Astrocyte (in vitro differentiated cells and primary cell): ENCODE results near the gene ZDHHC20. TPM values are rescaled to one million over a fixed set of nuclear protein-coding genes. Genes with fewer than 3 reads are reported as not detected.

Experiments
- DNase-seq: peaks from one replicate; pipeline ENCODE4 v3.0.0-alpha.2; 2010; ENCODE audit warnings: low read depth
- FAIRE-seq: peaks from 2 replicates; lab custom pipeline; 2011; peaks lifted over from hg19 to GRCh38; lab: Jason Lieb, UNC
- H2AFZ ChIP-seq: 2 replicates; pipeline ENCODE4 v1.6.0; 2012; ENCODE audit warnings: low read depth, low read length, inconsistent platforms
- H3K27ac ChIP-seq: 2 replicates; pipeline ENCODE4 v1.5.1; 2011; ENCODE audit warnings: low read depth, low read length, inconsistent platforms
- H3K27me3 ChIP-seq: 2 replicates; pipeline ENCODE4 v1.6.0; 2011; ENCODE audit warnings: low read length, inconsistent platforms; ENCODE audit not compliant: insufficient read depth
- H3K36me3 ChIP-seq: 2 replicates; pipeline ENCODE4 v1.5.1; 2011; ENCODE audit warnings: low read length, inconsistent platforms; ENCODE audit not compliant: insufficient read depth
- H3K4me1 ChIP-seq: 2 replicates; pipeline ENCODE4 v1.5.1; 2011; ENCODE audit warnings: low read length, inconsistent platforms; ENCODE audit not compliant: insufficient read depth
- H3K4me2 ChIP-seq: 2 replicates; pipeline ENCODE4 v1.6.0; 2012; ENCODE audit warnings: low read length, inconsistent platforms
- H3K4me3 ChIP-seq: 2 replicates; pipeline ENCODE4 v1.5.1; 2011; ENCODE audit warnings: low read depth, mild to moderate bottlenecking, low read length, inconsistent platforms; ENCODE audit not compliant: insufficient read depth
- H3K79me2 ChIP-seq: 2 replicates; pipeline ENCODE4 v1.6.0; 2012; ENCODE audit warnings: mild to moderate bottlenecking, low read length, inconsistent platforms; ENCODE audit not compliant: insufficient read depth
- H3K9ac ChIP-seq: 2 replicates; pipeline ENCODE4 v1.6.0; 2012; ENCODE audit warnings: mild to moderate bottlenecking, low read length, inconsistent platforms
- H3K9me3 ChIP-seq: 2 replicates; pipeline ENCODE4 v1.5.1; 2012; ENCODE audit warnings: low read depth, mild to moderate bottlenecking, low read length, inconsistent platforms; ENCODE audit not compliant: insufficient read depth
- H4K20me1 ChIP-seq: 2 replicates; pipeline ENCODE4 v1.6.0; 2012; ENCODE audit warnings: low read length, inconsistent platforms; ENCODE audit not compliant: insufficient read depth
- H3K27ac Mint-ChIP-seq: one replicate; pipeline ENCODE4 v1.8.0; 2021; ENCODE audit warnings: mild to moderate bottlenecking, mixed read lengths; ENCODE audit not compliant: unreplicated experiment
- H3K27me3 Mint-ChIP-seq: one replicate; pipeline ENCODE4 v1.8.0; 2021; ENCODE audit warnings: low read depth, mixed read lengths; ENCODE audit not compliant: unreplicated experiment
- H3K36me3 Mint-ChIP-seq: one replicate; pipeline ENCODE4 v1.8.0; 2021; ENCODE audit warnings: low read depth, mixed read lengths; ENCODE audit not compliant: unreplicated experiment
- H3K4me1 Mint-ChIP-seq: one replicate; pipeline ENCODE4 v1.8.0; 2021; ENCODE audit warnings: low read depth, mixed read lengths; ENCODE audit not compliant: unreplicated experiment
- H3K4me3 Mint-ChIP-seq: one replicate; pipeline ENCODE4 v1.8.0; 2021; ENCODE audit warnings: mild to moderate bottlenecking, moderate library complexity, mixed read lengths; ENCODE audit not compliant: unreplicated experiment
- H3K9me3 Mint-ChIP-seq: one replicate; pipeline ENCODE4 v1.8.0; 2021; ENCODE audit warnings: mild to moderate bottlenecking, mixed read lengths; ENCODE audit not compliant: unreplicated experiment
- CTCF ChIP-seq: IDR thresholded peaks from 2 replicates; pipeline ENCODE4 v1.5.1; 2011; ENCODE audit warnings: low read depth, mild to moderate bottlenecking, inconsistent platforms, low read length, moderate library complexity; ENCODE audit not compliant: insufficient read depth
- EZH2 ChIP-seq: IDR thresholded peaks from 2 replicates; pipeline ENCODE4 v1.6.1; 2012; ENCODE audit warnings: mild to moderate bottlenecking, low read length, inconsistent platforms; ENCODE audit not compliant: insufficient read depth
- total RNA-seq: library from RNA; stranded (reverse); gene quantifications from 2 replicates; pipeline ENCODE4 v1.2.1, GENCODE V29; 2021

ZDHHC20 gene
- total RNA-seq, 1 donor from 2014 or later: 64.3 TPM

- DNase-seq (no peak), FAIRE-seq (no peak)
- no peaks in the 10 kb centered on the region for H3K4me1 ChIP-seq
- no peak overlapping the region for H3K4me2 ChIP-seq
- Mint-ChIP-seq H3K4me3 (no peak overlapping the region), H3K36me3 (peaks cover 2% of the 10 kb centered on the region), H3K27me3 (peaks cover 5% of the 10 kb centered on the region), H3K4me1 (no peaks in the 10 kb centered on the region), H3K9me3 (peaks cover 9% of the 10 kb centered on the region), H3K27ac (no peak overlapping the region)
- H3K9me3 ChIP-seq: peaks cover 3% of the 10 kb centered on the region
- H2AFZ ChIP-seq: no peak overlapping the region
- no peak overlapping the region for H3K9ac ChIP-seq
- no peaks in the 10 kb centered on the region for H4K20me1 ChIP-seq
- TF ChIP-seq CTCF (no peak), EZH2 (no peak)
- H3K36me3 ChIP-seq: no peaks in the 10 kb centered on the region
- H3K27me3 ChIP-seq: no peaks in the 10 kb centered on the region
- H3K4me3 ChIP-seq: no peak overlapping the region
- H3K79me2 ChIP-seq: no peaks in the 10 kb centered on the region
- H3K27ac ChIP-seq: no peak overlapping the region
Observed at GRCh38 chr13:21361123-21361522, 98.0 kb downstream of the ZDHHC20 start.

- Mint-ChIP-seq H3K4me3 (no peak overlapping the region), H3K27ac (no peak overlapping the region), H3K36me3 (peaks cover 2% of the 10 kb centered on the region), H3K9me3 (peaks cover 9% of the 10 kb centered on the region), H3K27me3 (peaks cover 5% of the 10 kb centered on the region), H3K4me1 (no peaks in the 10 kb centered on the region)
- no peaks in the 10 kb centered on the region for H3K4me1 ChIP-seq
- FAIRE-seq (no peak), DNase-seq (no peak)
- no peaks in the 10 kb centered on the region for H3K36me3 ChIP-seq
- no peaks in the 10 kb centered on the region for H4K20me1 ChIP-seq
- no peak overlapping the region for H3K4me2 ChIP-seq
- TF ChIP-seq CTCF (no peak), EZH2 (no peak)
- H2AFZ ChIP-seq: no peak overlapping the region
- no peaks in the 10 kb centered on the region for H3K27me3 ChIP-seq
- no peaks in the 10 kb centered on the region for H3K79me2 ChIP-seq
- H3K4me3 ChIP-seq: no peak overlapping the region
- no peak overlapping the region for H3K9ac ChIP-seq
- H3K9me3 ChIP-seq: peaks cover 3% of the 10 kb centered on the region
- H3K27ac ChIP-seq: no peak overlapping the region
Observed at GRCh38 chr13:21360463-21360862, 98.6 kb downstream of the ZDHHC20 start.

- no peak for DNase-seq
- peaks cover 2% of the 10 kb centered on the region for H3K36me3 Mint-ChIP-seq
- no peak overlapping the region for H3K4me3 Mint-ChIP-seq
- Histone ChIP-seq H3K4me3 (no peak overlapping the region), H3K36me3 (no peaks in the 10 kb centered on the region), H4K20me1 (no peaks in the 10 kb centered on the region), H3K9ac (no peak overlapping the region), H3K27ac (no peak overlapping the region), H3K9me3 (peaks cover 3% of the 10 kb centered on the region), H2AFZ (no peak overlapping the region), H3K79me2 (no peaks in the 10 kb centered on the region), H3K4me2 (no peak overlapping the region), H3K27me3 (no peaks in the 10 kb centered on the region), H3K4me1 (no peaks in the 10 kb centered on the region)
- no peaks in the 10 kb centered on the region for H3K4me1 Mint-ChIP-seq
- peaks cover 5% of the 10 kb centered on the region for H3K27me3 Mint-ChIP-seq
- TF ChIP-seq CTCF (no peak), EZH2 (no peak)
- no peak overlapping the region for H3K27ac Mint-ChIP-seq
- FAIRE-seq: no peak
- H3K9me3 Mint-ChIP-seq: peaks cover 9% of the 10 kb centered on the region
Observed at GRCh38 chr13:21359855-21360254, 99.2 kb downstream of the ZDHHC20 start.
